NCI-H82 treated with DMSO at 0.1 percent for 48 hours (cell line): ENCODE measurements around the gene CXCL13.
"Not testable (repeated sequence)": the region's sequence is repeated elsewhere in the genome, so short reads cannot be mapped to it uniquely, and the experiment has no call there.

Experiments used
- DNase-seq: peaks from one replicate; lab custom pipeline; 2025; ENCODE audit not compliant: unreplicated experiment; lab: John Stamatoyannopoulos, UW

CXCL13 gene, protein sequence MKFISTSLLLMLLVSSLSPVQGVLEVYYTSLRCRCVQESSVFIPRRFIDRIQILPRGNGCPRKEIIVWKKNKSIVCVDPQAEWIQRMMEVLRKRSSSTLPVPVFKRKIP

DNA sequence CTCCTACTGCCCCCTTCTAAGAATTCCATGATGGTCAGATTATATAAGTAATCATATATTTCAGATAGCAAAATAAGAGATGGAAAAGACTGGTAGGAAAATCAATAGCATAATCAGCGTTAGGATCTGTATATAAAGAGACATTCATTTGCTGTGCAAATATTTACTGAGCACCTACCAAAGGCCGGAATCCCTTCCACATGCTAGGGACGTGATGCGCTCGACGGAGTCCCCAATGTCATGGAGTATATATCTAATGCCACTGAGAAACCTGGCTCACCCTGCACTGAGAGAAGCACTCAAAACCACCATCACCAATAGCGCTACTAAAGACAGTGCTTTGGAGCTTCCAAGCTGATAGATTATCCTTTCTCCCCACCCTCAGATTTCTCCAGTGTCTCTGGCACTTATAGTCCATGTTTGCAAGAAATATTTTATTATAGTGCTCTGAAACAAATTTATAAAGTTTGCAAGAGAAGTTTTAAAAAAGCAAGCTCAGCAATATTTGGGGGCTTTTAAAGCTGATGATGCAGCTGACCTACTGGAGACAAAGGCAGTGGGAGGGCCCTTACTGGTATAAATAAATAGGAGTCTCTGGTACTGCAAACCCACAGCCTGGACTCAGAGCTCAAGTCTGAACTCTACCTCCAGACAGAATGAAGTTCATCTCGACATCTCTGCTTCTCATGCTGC is at the start of gene CXCL13:
Gene CXCL13, plus strand, starts transcription at position 611 of the 693 bp plus-strand sequence. Its CDS starts 46 bp downstream, at position 657.
- no peak for DNase-seq

DNA sequence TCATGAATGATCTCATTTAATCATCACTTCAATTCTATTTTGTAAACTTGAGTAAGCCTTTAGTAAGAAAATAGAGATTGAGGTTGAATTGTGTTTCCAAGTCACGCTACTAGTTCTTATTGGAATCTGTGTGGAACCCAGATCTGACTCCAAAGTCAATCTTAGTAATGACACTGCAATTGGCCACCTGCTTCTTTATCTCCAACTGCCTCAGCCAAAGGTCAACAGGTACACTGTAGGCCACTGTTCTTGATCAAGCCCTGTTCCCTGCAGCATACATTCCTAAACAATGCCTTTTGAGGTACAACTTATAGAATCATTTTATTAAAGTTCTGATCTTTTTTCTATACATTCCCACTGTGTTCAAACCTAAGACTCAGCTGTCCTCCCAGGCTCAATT is 45.5 kb upstream of the CXCL13 start:
- no peak for DNase-seq

DNA sequence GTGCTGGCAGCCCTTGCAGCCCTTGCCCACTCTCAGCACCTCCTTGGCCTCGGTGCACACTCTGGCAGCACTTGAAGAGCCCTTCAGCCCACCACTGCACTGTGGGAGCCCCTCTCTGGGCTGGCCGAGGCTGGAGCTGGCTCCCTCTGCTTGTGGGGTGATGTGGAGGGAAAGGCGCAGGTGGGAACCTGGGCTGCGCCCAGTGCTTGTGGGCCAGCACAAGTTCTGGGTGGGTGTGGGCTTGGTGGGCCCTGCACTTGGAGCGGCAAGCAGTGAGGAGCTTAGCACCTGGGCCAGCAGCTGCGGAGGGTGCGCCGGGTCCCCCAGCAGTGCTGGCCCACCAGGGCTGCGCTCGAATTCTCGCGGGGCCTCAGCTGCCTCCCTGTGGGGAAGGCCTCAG is 43.9 kb upstream of the CXCL13 start:
- not testable (repeated sequence) for DNase-seq

DNA sequence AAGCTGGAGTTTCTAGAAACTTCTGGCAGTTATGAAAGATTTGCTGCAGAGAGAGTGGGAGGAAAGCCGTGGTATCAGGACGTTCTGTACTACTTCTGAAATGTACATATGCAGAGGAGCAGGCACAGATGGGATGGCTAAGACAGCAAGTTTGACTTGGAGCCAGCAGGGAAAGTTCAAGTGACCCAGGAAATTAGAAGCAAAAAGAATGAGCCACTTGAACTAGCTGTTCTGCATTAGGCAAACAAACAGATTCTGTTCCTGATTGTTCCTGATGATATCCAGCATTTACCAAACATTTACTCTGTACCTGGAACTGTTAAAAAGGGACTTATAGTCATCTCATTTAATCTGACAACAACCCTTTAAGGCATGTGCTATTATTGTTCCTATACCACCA is 41.4 kb upstream of the CXCL13 start:
- DNase-seq, result no peak

DNA sequence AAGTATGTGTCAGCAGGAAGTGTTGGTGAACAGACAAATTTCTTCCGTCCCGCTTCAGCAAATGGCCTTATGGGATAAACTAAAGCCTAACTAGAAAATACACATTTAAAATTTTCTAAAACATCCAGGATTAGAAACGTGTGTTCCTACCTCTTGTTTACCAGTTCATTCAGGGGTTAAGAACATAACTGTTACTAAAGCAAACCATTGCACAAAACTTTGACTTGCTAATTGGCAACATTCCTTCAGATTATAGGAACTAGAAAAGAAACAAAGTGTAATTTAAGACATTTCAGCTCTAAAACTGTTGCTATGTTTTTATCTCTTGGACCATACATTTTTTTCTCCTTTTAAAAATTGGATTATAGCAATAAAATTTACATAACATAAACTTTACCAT is 39.5 kb upstream of the CXCL13 start:
- DNase-seq, result no peak

DNA sequence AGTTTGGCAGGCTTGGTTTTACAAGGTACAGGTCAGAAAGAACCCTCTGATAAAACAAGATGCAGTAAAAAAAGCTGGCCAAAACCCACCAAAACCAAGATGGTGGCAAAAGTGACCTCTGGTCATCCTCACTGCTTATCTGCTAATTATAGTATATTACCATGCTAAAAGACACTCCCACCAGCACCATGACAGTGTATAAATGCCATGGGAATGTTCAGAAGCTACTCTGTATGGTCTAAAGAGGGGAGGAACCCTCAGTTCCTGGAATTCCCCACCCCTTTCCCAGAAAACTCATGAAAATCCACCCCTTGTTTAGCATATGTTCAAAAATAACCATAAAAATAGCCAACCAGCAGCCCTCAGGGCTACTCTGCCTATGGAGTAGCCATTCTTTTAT is 38.1 kb upstream of the CXCL13 start:
- DNase-seq, result no peak

DNA sequence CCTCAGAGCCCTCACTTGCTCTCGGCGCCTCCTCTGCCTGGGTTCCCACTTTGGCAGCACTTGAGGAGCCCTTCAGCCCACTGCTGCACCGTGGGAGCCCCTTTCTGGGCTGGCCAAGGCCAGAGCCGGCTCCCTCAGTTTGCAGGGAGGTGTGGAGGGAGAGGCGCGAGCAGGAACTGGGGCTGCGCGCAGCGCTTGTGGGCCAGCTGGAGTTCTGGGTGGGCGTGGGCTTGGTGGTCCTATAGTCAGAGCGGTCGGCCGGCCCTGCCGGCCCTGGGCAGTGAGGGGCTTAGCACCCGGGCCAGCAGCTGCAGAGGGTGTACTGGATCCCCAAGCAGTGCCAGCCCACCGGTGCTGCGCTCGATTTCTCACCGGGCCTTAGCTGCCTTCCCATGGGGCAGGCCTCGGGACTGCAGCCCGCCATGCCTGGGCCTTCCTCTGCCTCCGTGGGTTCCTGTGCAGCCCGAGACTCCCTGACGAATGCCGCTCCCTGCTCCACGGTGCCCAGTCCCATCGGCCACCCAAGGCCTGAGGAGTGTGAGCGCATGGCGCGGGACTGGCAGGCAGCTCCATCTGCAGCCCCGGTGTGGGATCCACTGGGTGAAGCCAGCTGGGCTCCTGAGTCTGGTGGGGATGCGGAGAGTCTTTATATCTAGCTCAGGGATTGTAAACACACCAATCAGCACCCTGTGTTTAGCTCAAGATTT is 35.0 kb upstream of the CXCL13 start:
- not testable (repeated sequence) for DNase-seq

DNA sequence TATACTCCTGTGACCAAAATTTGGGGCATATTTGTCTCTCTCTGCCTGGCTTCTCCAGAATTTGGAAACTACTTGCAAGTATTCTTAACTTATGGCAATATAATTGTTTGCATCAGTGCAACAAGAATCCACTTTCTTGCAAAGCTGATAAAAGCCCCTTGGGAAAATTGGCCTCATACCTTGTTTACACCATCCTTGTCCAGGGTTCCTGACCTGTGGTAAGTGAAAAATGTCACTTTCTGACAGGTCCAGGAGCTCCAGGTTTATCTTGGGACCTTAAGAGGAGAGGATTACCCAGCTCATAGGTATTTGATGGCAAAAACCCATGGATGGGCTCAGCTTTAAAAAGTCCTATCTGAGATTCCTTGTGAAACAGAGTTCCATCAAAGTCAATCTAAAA is 29.3 kb upstream of the CXCL13 start:
- DNase-seq, result no peak

DNA sequence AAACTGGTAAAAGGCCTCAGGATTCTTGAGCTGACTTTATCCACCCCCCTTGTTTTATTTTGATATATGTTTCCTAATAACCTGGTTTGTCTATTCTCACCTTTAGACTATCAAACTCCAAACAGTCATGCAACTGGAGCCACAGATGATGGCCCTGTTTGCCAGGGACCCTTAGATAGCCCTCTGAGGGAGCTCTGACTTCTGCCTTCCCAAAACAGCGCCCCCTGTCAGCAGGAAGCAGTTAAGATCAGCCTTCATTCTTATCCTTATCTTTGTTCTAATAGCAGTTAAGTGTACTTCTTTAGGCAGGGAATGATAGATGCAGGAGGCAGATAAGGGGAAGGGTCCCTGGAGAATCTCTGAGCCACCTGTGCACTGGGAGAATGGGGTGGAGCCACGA is 27.5 kb upstream of the CXCL13 start:
- no peak for DNase-seq

DNA sequence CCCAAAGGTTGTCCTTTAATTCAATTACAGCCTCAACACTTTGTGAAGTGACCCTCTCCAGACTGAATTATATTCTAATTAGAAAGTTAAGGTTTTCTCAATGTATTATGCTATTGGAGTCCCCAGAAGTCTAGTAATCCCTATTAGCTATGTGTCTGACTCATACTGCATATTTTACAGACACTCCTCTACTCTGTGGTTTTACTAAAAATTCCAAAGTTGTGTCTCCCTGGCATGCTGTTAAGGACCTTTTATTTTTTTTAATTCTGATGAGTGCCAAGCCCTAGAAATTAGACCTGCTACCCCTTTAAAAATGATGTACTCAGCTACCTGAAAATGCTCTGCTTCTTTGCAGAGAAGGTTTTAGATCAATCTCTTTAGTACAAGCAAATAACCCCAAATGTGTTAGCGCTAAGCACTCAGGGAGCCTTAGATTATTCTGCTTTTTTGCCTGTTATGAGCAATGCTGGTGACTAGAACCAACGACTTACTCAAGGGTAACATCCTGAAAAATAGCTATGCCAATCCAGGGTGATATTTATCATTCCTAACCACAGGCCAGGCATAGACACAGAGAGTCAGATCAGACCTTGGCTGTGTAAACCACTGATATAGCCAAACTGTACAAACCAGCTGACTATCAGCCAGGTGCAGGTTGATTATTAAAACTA is 26.1 kb upstream of the CXCL13 start:
- no peak for DNase-seq

DNA sequence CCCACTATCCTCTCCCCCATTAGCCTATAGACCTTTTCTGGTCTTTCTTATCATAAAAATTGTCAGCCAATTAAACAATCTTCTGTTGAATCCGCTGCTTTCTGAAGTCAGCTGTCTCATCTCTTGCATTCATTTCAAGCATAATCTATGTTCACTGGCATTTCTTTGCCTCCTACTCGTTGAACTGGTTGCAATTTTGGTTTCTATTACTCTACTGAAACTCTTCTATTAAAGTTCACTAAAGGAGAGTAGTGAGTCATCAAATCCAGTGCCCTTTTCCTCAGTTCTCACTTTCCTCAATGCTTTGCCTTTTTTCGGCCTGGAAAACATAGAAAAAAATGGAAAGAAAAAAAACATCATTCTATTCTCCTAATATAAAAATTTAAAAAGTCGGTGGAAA is 23.9 kb upstream of the CXCL13 start:
- no peak for DNase-seq

DNA sequence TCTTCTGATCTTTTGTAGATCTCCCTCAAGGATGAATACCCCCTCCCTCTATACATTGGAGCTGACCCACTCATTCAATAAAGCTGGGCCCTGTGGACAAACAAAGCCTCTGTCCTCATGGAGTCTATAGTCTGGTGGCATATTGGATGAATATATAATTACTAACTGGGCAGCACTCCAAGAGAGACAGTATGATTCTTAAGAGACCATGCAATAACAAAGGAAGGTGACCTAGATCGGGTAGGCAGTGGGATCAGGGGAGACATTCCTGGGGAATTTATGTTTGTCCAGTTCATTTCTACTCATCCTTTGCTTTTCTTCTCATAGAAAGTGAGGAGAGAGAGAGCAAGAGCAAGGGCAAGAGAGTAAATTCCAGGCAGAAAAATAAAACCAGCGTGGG is 23.5 kb upstream of the CXCL13 start:
- DNase-seq, result no peak

DNA sequence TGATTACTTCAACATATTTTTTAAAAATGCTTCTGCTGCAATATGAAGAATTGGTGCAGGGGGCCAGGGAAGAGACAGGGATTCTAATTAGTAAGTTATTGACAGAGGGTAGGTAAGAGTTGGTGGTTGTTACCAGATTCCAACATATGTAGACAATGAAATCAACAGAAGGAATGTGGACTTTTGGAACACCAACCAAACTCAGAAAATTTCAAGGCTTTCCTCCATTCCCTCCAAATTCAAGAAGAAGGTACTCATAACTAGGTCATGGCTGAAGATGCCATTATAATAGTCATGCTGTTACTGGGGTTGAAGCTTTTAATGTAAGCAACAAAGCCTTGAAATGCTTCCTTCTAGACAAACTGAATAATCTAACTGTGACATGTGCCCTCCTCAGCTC is 22.9 kb upstream of the CXCL13 start:
- no peak for DNase-seq

DNA sequence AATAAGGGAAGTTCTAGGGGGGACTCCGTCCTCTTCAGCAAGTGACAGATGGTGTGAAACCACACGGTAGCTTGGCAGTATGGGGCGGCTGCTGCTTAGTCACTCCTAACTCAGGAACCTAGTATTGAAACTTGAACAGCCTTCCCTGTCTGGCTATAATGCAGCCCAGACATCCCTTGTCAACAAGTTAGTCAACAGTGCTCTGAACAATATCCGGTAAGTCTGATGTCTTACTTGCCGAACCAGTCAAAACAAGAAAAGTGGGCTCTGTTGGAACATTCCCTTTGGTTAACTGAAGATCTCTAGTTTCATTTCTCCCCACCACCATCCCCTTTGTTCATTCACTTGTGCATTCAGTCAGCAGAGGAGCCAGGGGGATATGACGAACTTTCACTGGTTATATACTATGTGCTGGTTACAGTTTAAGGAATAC is 18.7 kb upstream of the CXCL13 start:
- DNase-seq, result no peak

DNA sequence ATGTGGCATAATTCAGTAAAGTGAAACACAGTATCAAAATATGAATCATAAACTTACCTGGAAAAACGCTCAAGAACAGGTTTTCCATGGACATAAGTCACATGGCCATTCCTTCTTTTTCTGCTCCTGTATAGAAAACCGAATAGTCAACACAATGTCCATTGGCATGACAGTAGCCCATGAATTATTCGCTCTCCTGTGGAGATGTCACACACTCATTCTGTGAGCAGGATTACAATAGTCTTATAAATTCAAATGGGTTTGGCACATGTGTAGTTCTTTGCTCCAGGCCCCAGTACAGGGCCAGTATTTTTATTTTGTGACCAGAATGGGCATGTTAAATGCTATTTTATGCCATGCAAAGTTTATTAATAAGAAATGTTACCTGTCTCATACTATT is 15.1 kb upstream of the CXCL13 start:
- no peak for DNase-seq

DNA sequence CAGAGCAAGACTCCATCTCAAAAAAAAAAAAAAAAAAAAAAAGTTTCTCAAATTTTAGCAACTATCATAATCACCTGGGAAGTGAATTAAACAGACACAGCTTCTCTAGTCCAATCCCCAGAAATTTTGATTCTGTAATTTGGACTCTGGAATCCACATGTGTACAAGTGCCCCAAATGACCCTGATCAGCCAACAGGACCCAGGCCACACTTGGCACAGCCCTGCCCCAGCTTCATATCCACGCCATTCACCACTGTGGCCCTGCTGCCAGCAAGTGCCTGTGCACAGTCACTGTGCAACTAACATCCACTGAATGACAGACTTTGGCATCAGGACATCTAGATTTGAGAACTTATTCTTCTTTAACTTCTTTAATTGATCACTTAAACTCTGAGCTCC is 14.1 kb upstream of the CXCL13 start:
- DNase-seq, result no peak

DNA sequence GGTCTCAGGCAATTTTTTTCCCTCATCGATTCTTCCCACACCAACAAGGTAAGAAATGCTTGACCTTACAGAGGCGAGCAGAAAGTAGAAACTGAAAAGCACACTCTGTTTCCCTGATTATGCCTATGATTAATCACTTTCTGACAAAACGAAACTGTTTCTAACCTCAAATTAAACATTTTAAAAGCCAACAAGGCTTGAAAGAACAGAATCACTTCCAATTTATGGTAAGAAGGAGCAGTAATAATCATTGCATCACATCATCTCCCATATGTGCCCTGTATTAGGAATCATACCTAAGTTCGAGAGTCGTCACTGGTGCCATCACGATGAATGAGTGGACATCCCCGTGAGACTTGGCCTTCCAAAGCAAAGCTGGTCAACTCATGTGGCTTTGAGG is 12.5 kb upstream of the CXCL13 start:
- DNase-seq, result no peak

DNA sequence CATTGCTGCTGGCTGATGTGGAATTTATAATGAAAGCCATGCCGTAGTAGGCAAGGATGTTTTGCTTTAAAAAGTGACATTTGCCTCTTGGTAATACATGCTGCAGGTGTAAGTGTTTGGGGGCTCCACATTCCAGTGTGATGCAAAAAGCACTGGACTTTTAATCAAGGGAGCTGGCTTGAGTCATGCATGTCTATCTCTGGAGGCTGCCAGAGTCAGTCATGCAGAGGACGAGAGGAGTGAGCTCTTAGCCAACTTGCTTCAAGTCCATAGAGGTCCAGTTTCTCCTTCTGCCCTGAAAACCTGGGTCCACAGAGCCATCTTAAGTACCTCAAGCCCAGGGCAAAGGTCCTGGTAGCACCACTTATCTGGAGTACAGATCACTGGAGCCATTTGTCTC is 11.6 kb upstream of the CXCL13 start:
- DNase-seq, result no peak

DNA sequence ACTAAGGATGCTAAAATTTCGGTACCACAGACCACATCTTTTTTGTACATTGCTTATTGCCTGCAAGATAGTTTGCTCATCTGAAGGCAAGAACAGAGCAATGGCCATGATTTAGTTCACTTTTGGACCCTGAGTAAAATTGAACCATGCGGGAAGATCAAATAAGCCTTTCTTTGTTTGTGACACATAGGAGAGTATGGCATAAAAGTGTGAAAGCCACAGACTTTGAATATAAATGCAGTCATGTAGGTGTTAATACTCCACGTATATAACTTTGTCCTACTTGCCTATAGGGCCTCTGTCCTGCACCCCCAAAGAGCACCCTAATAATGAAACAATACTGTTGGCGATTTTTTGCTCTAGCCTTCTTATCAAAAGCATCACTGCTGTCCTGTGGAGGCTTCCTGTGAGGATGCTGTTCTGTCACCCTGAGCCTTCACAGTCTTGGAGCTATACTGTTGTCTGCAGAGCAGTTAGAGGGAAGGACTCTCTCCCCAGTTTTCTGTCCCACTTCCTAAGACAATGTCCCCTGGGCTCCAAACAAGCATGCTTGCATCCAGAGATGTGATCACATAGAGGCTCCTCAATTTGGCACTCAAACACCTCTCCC is 10.2 kb upstream of the CXCL13 start:
- DNase-seq, result no peak

DNA sequence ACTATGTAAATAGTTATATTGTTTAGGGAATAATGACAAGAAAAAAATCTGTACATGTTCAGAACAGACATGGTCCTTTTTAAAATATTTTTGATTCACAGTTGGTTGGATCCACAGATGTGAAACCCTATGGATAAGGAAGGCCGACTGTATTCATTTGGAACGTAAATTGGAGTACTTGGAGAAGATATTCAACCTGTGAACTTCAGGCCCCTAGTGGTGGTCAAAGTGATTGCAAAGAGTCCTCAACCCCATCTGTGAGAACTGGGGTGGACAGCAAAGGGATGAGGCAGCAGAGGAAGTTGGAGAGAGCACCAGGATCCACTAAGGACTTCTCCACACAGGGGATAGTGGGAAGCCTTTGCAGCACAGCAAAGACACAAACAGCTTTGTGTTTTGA is 6.2 kb upstream of the CXCL13 start:
- DNase-seq, result peak; percentile 2
